Heart left ventricle (tissue), 16 donors: Measurements from ENCODE around the gene EYS. TPM values are rescaled to one million over a fixed set of nuclear protein-coding genes. Genes with fewer than 3 reads are reported as not detected.

Source experiments
- ATAC-seq, 4 donors: fragments of 200-7000 bp; cut with Tn5 transposase; one replicate each; pipeline ENCODE4 v1.9.1; 2020 to 2022; ENCODE audit warnings: moderate library complexity in 4 of 4, mild to moderate bottlenecking in 3 of 4, moderate number of reproducible peaks in 1 of 4
- DNase-seq, 5 donors: peaks; one replicate each; pipeline ENCODE4 v3.0.0-alpha.2; 2020
- H3K27ac ChIP-seq, 12 donors: fragments of 200-600 bp; sonication (generic) in 4 of 12; one replicate each; pipeline versions ENCODE4 v1.5.0 to v1.8.0; 2016 to 2022; ENCODE audit warnings: mild to moderate bottlenecking in 2 of 12
- H3K27me3 ChIP-seq, 9 donors: fragments of 200-600 bp; sonication (generic) in 2 of 9; one replicate each; pipeline versions ENCODE4 v1.5.1 to v1.8.0; 2016 to 2022; ENCODE audit warnings: mild to moderate bottlenecking in 3 of 9
- H3K36me3 ChIP-seq, 9 donors: fragments of 200-600 bp; sonication (generic) in 2 of 9; one replicate each; pipeline versions ENCODE4 v1.5.0 to v1.8.0; 2018 to 2022; ENCODE audit warnings: mild to moderate bottlenecking in 2 of 9
- H3K4me1 ChIP-seq, 12 donors: fragments of 200-600 bp; sonication (generic) in 4 of 12; one replicate each; pipeline versions ENCODE4 v1.5.0 to v1.8.0; 2016 to 2022; ENCODE audit warnings: mild to moderate bottlenecking in 3 of 12
- H3K4me3 ChIP-seq, 12 donors: fragments of 200-600 bp; sonication (generic) in 4 of 12; one replicate each; pipeline versions ENCODE4 v1.5.0 to v1.8.0; 2017 to 2022; ENCODE audit warnings: mild to moderate bottlenecking in 9 of 12, moderate library complexity in 4 of 12
- H3K9me3 ChIP-seq, 12 donors: fragments of 200-600 bp; sonication (generic) in 4 of 12; one replicate each; pipeline versions ENCODE4 v1.5.0 to v1.8.0; 2016 to 2022; ENCODE audit warnings: mild to moderate bottlenecking in 1 of 12
- CTCF ChIP-seq, 12 donors: fragments of 200-600 bp; sonication (generic) in 4 of 12; IDR thresholded peaks; one replicate each; pipeline versions ENCODE4 v1.5.0 to v1.8.0; 2018 to 2022; ENCODE audit warnings: antibody characterized with exemption in 12 of 12, mild to moderate bottlenecking in 5 of 12
- POLR2A ChIP-seq, 2 donors: fragments of 450-650 bp; IDR thresholded peaks; one replicate each; pipeline ENCODE4 v1.6.1; 2017; ENCODE audit warnings: antibody characterized with exemption in 2 of 2, mild to moderate bottlenecking in 2 of 2, moderate library complexity in 2 of 2
- WGBS, 4 donors: extraction: QIAGEN DNeasy Blood & Tissue Kit in 2 of 4; methylation state at CpG; one replicate each; pipeline versions ENCODE4 v1.1.5 to v1.1.7; 2013 to 2018; 5-methylcytosine and 5-hydroxymethylcytosine counted together
- intact Hi-C, 10 donors: fragments of 100-400 bp; cut with DNase I; formaldehyde crosslinking; loops; one replicate each; pipeline versions ENCODE4 v1.11.1 to v1.14.2; 2022
- polyA plus RNA-seq, 2 donors: library from polyadenylated mRNA; stranded (reverse); fragments of 200-250 nt; gene quantifications; one replicate each; pipeline ENCODE4 v1.2.3, GENCODE V29; 2013
- total RNA-seq, 9 donors: library from RNA; depleted of rRNA in 2 of 9; stranded (reverse); fragments of >200 nt in 2 of 9; fragmentation: NEBNext Ultra II Directional in 3 of 9; extraction: Animal tissue kit (Norgen Biotek cat#: 25700) in 3 of 9; gene quantifications; one replicate each; pipeline versions ENCODE4 v1.1.0 to v1.2.4, GENCODE V29; 2016 to 2023
- donor health status: ischemic (EF 13 %, LVEDD 7.1; RV severe dilation, severe dysfunction).
- donor health status: healthy with polysubstance abuse.
- donor health status: DM: no; HTN: yes; CAD: no.
- donor health status: DM: no; HTN: no; CAD: no.
- donor health status: ischemic (EF 25% LVEDD 6.9; RV normal size, moderate dysfunction).
- donor health status: ischemic (EF 25% LVEDD 5.7; RV mildly dilated, moderate dysfunction).
- donor health status: healthy.
- donor health status: DM: yes; HTN: yes; CAD: no.
- donor health status: ischemic (EF 35%, LVEDD 5.7; RV mildly dilated, moderate dysfunction).
- donor health status: nonischemic (EF 11% LVEDD 7.7; RV severe dilation, severe dysfunction).
- donor health status: DM: yes; HTN: yes; CAD: no.
- donor health status: PGD.
- donor health status: ischemic (EF 29% LVEDD 5.4; RV normal size, mild dysfunction).
- donor health status: nonischemic (EF 23%, LVEDD 6.1; RV moderate dilation, normal function).

Gene EYS
- total and polyA plus RNA-seq, 11 donors = 0.07 to 0.27 (median 0.08) TPM; not detected in 8

DNA sequence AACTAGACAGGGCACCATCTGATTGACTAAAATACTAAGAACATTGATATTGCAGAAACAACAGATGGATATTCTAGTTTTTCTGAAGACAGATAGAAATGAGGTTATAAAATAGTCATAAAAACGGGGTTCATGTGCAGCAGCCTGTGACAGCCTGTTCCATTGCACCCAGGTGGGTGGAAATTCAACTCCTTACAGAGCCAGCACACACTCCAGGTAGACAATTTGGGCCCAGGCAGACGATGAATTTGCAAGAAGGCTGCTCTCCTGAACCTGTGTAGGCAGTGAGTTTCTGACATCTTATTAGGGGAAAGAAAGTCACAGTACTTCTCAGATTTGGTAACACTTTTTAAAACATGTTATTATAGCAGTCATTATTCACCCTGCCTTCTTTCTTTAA lies 1657.3 kb downstream of the EYS start:
- no peaks in the 10 kb centered on the region for H3K9me3 ChIP-seq
- no peaks in the 10 kb centered on the region for H3K27me3 ChIP-seq
- no peak for ATAC-seq
- TF ChIP-seq POLR2A (IDR thresholded peaks at IDR 0.05) (no peak), CTCF (IDR thresholded peaks at IDR 0.05) (no peak)
- no peaks in the 10 kb centered on the region for H3K36me3 ChIP-seq
- H3K27ac ChIP-seq = no peak overlapping the region
- H3K4me3 ChIP-seq = no peak overlapping the region
- intact Hi-C loops = no loop called here
- 56 to 75% (median 71%) methylated on average over 2 of the region's 2 CpGs for WGBS, 4 donors
- no peak for DNase-seq
- H3K4me1 ChIP-seq = no peaks in the 10 kb centered on the region

DNA sequence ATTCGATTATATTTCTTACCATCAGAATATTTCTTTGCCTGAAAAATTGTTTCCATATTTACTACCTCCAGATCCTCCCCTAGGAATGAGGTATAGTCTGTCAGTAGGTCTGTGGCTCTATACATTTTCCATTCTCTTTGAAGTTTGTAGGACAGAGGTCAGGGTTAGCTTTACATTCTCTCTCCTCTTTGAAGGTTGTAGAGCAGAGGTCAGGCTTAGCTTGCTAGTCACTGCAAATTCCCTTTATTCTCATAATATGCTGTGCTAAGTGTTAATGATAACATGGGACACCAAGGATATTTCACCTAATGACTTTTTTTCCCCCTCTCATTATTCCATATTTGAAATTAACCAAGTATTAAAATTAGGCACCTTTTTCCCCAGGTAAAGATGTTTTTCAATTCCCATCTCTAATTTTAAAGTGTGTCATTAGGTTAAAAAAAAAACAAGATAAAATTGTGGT lies 1660.2 kb downstream of the EYS start:
- no peak overlapping the region for H3K4me3 ChIP-seq
- H3K36me3 ChIP-seq = no peaks in the 10 kb centered on the region
- intact Hi-C loops = no loop called here
- no peak overlapping the region for H3K27ac ChIP-seq
- DNase-seq = no peak
- no peaks in the 10 kb centered on the region for H3K9me3 ChIP-seq
- H3K4me1 ChIP-seq = no peaks in the 10 kb centered on the region
- WGBS, 4 donors = 50 to 69% (median 59%) methylated on average over 1 of the region's 1 CpG
- no peaks in the 10 kb centered on the region for H3K27me3 ChIP-seq
- TF ChIP-seq POLR2A (IDR thresholded peaks at IDR 0.05) (no peak), CTCF (IDR thresholded peaks at IDR 0.05) (no peak)
- no peak for ATAC-seq

DNA sequence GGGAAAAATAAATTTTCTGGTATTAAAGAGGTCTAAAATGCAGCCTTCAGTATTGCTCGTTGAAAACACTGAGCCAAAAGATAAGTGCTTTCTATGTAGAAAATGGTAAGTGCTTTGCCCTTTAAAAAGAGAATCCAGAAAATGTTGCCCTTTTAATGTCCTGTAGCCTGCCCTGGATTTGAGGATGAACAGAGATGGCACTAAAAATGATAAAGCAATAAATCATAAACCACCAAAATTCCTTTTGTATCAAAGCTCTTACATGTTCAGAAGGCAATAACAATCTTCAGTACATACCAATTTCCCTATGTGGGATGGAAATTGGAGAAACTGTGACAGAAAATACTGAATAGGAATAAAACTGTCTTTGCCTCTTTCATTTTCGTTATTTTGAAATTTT lies 1665.7 kb downstream of the EYS start:
- intact Hi-C loops = no loop called here
- Histone ChIP-seq H3K27ac (no peak overlapping the region), H3K4me1 (no peaks in the 10 kb centered on the region), H3K36me3 (no peaks in the 10 kb centered on the region), H3K27me3 (no peaks in the 10 kb centered on the region), H3K9me3 (no peaks in the 10 kb centered on the region), H3K4me3 (no peak overlapping the region)
- ATAC-seq = no peak
- DNase-seq = no peak
- 52 to 60% (median 55%) methylated on average over 2 of the region's 2 CpGs for WGBS, 4 donors
- TF ChIP-seq POLR2A (IDR thresholded peaks at IDR 0.05) (no peak), CTCF (IDR thresholded peaks at IDR 0.05) (no peak)

GRCh38 chr6:64040113-64040512 lies 1666.9 kb downstream of the EYS start:
- no peaks in the 10 kb centered on the region for H3K36me3 ChIP-seq
- no peak overlapping the region for H3K4me3 ChIP-seq
- ATAC-seq (no peak), DNase-seq (no peak)
- intact Hi-C loops = no loop called here
- TF ChIP-seq CTCF (IDR thresholded peaks at IDR 0.05) (no peak), POLR2A (IDR thresholded peaks at IDR 0.05) (no peak)
- WGBS, 4 donors = 22 to 35% (median 29%) methylated on average over 1 of the region's 1 CpG
- no peaks in the 10 kb centered on the region for H3K4me1 ChIP-seq
- no peaks in the 10 kb centered on the region for H3K27me3 ChIP-seq
- H3K27ac ChIP-seq = no peak overlapping the region
- no peaks in the 10 kb centered on the region for H3K9me3 ChIP-seq
